ENCODE results near the gene CCDC82.

CCDC82 gene

DNA sequence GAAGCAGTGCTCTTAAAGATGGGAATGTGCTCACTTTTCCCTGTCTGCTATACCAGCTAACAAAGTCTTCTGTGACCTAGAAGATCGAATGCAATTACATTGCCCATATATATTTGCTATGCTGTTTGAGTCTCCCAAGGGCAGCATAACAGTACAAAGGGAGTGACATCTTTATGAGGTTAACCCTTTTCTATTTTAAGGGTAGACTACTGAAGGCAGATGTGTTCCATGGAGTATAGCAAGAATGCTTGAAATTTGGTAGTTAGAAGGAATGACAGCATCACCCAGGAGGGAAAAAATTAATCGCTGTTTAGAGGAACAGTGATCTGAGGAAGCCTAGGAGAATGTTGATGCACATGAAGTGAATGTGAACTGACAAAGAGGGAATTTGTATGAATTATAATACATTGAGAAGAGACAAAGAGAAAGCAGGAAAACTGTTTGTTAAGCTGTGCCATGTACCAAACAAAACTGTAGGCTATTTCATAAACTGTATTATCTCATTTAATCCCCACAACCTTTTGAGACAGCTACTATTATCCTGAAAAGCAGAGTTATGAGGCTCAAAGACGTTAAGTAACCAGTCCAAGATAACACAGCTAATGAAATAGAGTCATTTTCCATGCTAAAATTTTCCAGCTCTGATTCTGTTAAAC is 59.7 kb downstream of the CCDC82 start:
- no peak for DNase-seq (ENCODE audit: low read depth in 1 of 2, low spot score in 1 of 2)

DNA sequence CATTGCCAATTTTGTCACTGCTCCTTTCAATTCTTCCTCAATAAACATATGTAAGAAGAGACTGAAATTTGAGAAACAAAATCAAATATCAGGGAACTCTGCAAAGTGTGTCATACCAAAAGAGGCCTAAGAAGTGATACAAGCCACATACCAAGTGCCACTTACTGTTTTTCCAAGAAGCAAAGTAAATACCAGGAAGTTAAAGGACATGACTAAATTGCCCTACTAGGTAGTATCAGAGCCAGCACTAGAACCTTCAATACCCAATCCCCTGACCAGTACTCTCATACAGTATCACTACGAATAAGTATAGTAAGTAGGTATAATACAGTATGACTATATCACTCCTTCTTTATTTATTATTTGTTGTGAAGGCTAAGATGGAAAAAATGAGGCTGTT is 60.3 kb downstream of the CCDC82 start:
- DNase-seq (ENCODE audit: low read depth in 1 of 2, low spot score in 1 of 2), result no peak

DNA sequence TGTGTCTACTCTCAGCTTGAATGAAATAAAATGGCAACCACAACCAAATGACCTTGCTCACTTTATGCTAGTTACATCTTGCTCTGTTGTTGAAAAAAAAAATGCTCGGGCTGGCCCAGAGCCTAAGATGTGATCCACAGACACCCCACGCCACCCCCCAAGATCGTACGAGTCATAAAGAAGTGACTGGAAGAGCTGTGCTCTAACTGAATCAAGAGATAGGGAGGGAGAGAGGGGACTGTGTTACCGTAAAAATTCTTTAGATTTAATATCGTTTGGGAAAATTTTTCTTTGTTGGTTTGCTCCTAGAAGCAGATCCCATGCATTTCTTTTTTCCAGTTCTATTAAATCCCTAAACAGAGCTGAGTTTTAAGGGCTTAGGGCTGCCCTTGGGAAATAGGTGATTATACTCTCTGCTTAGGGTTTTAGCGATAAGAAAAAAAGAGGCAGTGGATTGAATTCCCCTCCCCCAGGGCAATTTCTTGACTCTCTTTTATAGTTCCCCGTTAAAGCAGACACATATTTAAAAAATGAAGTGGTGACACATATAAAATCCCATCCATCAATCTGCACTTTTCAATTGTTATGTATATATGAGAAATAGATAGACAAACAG is 61.2 kb downstream of the CCDC82 start:
- no peak for DNase-seq (ENCODE audit: low read depth in 1 of 2, low spot score in 1 of 2)

DNA sequence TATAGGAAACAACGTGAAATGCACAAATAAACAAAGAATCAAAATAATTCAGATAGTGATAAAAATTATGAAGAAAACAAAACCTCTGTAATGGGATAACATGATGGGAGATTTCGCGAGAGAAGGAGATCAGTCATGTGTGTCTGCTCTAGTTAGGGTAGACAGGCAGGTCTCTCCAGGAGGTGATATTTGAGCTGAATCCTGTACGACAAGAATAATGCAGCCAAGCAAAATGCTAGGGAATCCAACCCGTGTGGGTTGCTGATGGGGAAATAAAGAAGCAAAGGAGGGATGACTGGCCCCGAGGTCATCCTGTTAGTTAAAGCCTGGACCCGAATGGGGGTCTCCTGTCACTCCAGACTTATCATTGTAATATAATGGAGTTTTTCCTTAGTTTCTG is 62.8 kb downstream of the CCDC82 start:
- DNase-seq (ENCODE audit: low read depth in 1 of 2, low spot score in 1 of 2), result no peak

DNA sequence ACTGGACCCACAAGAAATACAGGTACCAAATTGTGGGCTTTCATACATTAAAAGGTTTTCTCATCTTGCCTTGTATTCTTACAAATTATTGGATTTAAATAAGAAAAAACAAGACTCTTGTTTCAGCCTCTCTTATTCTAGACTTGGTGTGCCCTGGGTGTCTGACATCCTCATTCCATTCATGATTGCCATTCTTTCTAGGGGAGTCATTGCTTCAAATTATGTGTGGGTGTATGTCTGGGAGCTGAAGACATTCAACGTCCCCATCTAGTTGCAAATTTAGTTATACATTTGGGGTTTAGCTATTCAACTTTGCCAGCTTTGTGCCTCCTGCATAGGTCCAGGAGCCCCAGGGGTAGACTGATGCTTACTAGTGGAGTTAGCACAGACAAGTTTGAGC is 64.8 kb downstream of the CCDC82 start:
- no peak for DNase-seq (ENCODE audit: low read depth in 1 of 2, low spot score in 1 of 2)

DNA sequence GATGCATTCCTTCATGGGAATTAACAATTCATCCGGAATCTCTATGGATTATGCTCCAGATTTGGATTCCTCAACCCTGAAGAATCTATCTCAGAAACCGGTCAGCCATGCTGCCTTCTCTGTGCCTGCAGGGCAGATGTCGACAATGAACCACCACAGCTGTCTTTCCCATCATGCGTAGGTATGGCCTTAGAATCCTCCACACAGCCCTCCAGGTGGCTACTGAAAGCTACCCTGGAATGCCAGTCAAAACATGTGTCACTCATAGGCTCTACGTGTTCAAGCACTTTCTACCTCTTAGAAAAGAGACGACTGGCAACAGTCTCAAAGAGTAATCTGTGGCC is 66.1 kb downstream of the CCDC82 start:
- no peak for DNase-seq (ENCODE audit: low read depth in 1 of 2, low spot score in 1 of 2)

DNA sequence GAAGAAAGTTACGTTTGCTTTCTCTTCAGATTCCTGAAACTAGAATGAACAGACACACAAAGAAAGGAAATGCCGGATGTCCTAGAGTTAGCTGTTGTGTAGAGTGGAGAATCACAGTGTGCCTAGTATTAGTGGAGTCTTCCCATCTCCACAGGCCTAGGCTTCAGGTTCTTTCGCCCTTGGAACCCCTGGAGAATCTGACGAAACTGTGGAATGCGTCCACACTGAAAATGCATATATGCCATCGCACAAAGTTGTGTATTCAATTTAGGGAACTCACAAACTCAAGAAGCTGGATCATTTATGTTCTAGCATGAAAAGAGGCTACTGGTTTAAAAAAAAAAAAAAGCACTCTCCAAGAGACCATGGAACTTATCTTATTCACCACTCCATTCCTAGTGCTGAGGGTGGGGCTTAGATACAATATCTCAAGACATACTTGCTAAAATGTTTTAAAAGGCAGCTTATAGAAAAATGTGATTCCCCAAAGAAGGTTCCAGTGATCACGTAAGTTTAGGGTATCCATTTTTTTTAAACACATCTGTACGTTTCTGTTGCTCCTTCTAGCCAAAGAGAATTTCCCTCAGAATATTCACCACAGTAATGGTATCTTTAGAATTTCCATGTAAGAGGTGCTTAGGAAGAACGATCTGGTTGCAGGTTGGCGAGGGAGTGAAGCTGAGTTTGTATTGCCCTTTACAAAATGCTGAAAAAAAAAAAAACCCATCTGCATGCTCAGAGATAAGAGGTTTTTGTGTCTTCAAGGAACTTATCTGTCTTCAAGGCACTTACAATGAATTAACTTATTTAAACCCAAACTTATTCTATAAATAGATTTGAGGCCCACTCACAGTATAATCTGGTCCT is 66.7 kb downstream of the CCDC82 start:
- no peak for DNase-seq (ENCODE audit: low read depth in 1 of 2, low spot score in 1 of 2)

DNA sequence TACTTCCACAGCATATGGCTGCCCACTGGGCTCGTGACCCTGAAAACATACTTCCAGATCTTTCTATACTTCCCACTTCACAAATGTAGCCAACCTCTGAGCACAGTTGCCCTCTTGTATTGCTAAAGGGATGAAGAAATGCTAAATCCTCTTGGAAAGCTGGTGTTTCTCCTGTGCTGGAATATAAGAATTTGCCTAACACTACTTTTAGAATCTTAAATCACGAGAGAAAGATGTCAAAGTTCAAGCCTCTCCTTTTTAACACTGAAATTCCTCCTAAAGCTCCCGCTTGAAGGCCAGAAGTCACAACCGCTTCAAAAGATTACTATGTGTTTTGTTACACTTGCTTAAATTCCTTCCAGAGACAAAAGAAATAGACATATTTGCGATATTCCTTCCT is 68.6 kb downstream of the CCDC82 start:
- DNase-seq (ENCODE audit: low read depth in 1 of 2, low spot score in 1 of 2), result no peak

DNA sequence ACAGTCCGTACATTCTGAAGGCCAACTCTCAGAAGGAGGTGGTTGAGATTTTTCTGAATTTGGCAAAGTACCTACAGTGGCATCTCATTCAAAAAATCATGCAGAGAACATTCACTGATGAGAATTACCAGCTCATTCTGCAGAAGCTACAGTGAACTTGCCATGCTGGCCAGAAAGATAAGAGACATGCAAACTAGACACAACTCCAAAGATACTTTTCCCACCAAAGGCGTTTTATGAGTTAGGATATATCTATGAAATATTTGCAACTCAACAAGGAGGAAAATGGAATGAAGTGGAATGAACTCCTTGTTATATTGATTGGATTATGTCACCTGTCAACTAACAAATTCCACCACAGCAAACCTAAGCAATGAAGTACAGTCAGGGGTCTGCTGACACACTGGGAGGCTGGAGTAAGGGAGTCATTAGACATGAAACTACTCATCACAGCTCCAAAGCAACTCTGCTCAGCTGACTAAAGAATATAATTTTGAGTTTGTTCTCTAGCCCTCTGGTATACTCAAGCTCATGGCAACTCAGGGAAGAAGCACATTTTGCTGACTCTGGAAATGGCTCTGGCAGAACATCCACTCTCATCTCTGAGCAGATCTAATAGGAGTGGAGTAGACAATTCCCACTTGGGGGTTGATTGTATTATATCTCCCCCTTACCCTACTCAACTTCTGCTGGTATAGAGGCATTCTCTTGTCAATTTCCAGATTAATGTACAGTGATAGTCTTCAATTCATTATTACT is 69.6 kb downstream of the CCDC82 start:
- no peak for DNase-seq (ENCODE audit: low read depth in 1 of 2, low spot score in 1 of 2)

DNA sequence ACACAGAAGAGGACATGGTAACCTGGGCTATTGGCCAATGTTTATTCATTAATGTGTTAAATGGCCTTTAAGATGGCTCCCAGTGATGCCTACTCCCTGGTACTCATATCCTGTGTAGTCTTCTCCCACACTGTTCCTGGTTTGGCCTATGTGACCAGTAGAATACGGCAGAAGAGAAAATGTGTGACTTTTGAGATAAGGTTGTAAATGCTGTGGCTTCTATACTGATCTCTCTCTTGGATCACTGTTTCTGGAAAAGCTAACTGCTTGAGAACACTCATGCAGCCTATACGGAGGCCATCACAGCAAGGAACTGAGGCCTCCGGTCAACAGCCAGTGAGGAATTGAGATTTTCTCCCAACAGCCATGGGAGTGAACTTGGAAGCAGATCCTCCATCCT is 70.9 kb downstream of the CCDC82 start:
- DNase-seq (ENCODE audit: low read depth in 1 of 2, low spot score in 1 of 2), result no peak

DNA sequence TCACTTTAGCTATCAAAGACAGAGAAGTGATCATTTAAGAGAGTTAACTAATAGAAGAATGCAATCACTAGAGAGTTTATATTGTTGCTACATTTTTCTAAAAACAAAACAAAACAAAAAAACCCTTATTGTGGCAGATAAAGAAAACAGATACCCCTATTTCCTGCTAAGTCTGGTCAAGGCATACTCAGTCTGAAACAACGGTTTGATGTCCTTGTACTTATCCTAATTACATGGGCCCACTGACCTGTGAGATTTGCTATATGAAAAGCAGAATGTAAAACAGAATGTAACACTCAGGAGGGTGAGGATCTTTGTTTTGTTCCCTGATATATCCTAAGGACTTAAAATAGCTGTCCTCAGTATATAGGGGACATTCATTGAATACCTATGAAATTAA is 71.3 kb downstream of the CCDC82 start:
- no peak for DNase-seq (ENCODE audit: low read depth in 1 of 2, low spot score in 1 of 2)

DNA sequence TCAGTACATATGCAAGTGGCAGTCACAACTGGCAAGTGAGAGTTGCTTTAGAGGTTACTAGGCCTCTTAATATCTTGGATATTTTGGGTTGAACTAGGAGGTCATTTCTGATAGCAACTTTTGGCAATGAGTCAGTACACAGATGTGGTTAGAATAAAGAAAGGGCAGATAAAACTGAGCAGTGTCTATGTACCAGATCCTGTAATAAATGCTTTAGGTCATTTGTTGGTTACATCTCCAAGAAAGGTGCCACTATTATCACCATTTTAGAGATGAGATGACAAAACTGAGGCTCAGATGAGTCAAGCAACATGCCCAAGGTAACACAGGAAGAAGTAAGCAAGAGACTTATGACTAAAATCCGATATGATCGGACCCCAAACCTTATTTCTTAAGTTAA is 71.7 kb downstream of the CCDC82 start:
- no peak for DNase-seq (ENCODE audit: low read depth in 1 of 2, low spot score in 1 of 2)

DNA sequence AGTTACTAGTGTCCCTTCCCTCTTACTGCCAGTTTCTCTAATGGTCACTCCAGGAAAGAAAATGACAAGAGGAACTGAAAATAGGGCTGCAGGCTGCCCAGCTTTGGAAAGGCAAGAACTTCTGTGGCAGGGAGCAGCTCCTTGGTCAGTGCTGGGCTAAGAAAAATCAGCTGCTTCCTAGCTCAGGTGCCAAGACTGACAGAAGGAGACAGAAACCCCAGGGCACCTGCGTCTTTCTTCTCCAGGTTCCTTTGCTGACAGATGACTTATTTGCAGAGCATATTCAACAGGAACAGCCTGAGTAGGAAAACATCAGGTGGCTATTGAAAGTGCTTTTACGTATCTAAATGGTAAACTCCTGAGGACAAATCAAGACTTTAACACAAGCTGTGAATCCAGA is 72.1 kb downstream of the CCDC82 start:
- DNase-seq (ENCODE audit: low read depth in 1 of 2, low spot score in 1 of 2), result no peak

DNA sequence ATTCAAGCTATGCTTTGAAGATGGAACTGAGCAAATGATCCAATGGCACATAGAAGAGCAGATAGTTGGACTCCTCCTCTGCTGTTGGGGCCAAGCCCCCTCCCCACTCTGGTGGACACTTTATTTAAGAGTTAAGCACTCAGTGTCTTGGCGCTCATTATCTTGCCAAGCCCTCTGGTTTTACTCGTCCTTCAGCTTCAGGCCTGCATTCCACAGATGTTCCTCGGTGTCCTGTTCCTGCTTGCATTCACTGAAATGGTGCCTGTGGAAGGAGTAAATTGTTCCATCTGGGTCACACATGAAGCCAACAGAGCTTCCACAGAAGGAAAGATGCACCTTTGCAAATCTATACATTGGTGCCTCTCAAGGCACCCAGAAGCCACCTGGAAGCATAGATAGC is 72.8 kb downstream of the CCDC82 start:
- no peak for DNase-seq (ENCODE audit: low read depth in 1 of 2, low spot score in 1 of 2)

DNA sequence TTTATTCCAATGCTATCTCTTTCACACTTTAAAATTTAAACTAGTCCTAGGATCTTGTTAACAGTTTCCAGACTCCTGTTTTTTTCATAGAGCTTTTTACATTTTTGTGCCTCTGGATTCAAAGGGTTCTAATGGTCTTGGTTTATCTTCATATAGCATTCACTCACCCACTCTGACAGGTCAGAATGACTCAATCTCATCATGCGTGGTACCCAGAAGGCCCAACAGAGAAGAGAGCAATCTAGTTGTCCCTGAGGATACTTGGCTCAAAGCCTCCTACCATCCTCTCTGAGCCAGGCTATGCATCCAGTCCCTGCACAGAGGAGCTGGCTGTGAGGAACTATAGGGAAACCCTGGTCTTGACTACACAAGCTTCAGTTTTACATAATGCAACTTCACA is 74.2 kb downstream of the CCDC82 start:
- no peak for DNase-seq (ENCODE audit: low read depth in 1 of 2, low spot score in 1 of 2)

DNA sequence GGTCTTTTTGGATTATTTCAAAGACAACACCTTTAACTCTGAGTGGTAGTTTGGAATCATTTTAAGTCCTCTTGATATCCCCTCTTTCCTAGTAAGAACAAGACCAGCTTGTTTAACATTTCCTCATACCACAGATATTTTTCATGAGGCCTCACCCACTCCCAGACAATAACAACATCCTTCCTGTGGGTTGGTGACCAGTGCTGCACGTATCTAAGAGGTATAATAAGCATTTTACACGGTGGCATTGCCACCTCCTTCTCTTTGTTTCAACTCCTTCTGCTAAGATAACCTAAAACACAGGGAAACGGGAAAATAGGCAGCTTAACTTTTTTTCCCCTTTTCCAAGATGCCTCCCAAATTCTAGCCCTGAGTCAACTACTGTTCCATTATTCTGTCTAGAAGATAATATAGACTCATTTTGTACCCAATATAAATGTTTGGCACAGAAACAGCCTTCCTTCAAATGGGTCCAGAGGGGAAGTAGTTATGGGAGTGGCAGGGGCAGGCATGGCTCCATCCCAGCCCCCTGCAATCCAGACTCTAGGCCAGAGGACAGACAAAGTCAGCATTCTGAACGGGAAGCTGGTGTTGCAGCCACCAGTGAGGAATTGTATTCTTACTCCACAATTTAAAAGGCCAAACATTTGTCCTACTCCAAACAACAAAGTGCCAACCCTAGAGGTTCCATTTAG is 75.2 kb downstream of the CCDC82 start:
- no peak for DNase-seq (ENCODE audit: low read depth in 1 of 2, low spot score in 1 of 2)

DNA sequence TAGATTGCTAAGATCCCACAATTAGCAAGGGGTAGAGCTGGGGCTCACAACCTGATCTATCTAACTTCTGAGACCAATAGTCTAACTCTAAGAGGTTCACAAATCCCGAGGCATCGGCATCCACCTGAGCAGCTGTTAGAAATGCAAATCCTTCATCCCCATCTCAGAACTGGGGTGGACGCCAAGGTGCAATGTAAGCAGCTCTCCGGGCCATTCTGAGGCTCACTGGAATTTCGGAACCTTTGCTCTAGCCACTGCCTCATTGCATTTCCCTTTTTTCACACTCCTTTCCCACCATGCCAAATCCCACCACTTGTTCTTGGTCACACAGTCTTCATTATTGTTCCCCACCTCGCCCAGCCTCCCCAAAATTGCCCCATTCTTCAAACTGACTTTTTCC is 76.5 kb downstream of the CCDC82 start:
- DNase-seq (ENCODE audit: low read depth in 1 of 2, low spot score in 1 of 2), result no peak

DNA sequence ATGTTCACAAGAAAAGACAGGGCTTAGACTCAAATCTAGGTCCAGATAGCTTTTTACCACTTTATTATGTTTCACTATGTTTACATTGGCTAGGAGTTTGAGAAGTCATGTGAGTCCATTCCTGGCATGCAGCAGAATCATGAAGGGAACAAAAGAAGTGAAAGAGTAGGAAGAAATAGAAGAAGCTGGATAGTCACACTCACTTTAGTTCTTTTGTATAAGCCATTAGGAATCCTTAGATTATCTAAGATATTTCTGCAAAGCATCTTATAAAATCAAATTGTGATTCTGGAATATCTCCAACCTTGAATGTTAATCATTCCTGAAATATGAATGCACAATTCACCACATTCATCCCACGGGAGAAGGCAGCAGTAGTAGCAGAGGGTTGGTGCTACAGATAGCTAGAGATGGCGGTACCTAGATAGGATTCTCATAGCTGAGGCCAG is 78.6 kb downstream of the CCDC82 start:
- no peak for DNase-seq (ENCODE audit: low read depth in 1 of 2, low spot score in 1 of 2)

DNA sequence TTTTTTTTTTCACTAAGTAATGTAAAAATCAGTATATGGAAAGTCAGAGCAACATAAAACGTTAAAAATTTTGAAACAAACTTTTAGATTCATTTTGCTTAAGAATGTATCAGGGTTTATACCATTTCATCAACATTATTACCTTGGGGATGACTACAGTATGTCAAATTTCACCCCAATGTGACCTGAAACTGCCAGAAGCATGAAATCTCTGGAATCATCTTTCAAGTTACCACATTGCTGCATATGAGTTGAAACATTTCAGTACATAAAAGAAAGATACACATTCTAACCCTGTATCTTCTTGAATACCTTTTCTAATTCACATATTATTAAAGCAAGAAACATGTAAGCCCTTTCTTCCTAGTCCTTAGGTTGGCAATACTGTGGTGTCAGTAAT is 79.5 kb downstream of the CCDC82 start:
- no peak for DNase-seq (ENCODE audit: low read depth in 1 of 2, low spot score in 1 of 2)

DNA sequence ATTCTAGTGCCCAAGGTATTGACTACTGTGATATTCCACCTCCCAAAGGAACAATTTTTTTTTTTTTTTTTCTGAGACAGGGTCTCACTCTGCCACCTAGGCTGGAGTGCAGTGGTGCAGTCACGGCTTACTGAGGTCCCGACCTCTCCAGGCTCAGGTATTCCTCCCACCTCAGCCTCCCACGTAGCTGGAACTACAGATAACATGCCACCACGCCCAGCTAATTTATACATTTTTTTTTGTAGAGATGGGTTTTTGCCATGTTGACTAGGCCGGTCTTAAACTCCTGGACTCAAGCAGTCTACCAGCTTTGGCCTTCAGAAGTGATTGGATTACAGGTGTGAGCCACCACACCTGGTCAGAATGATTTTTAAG is 80.1 kb downstream of the CCDC82 start:
- no peak for DNase-seq (ENCODE audit: low read depth in 1 of 2, low spot score in 1 of 2)

DNA sequence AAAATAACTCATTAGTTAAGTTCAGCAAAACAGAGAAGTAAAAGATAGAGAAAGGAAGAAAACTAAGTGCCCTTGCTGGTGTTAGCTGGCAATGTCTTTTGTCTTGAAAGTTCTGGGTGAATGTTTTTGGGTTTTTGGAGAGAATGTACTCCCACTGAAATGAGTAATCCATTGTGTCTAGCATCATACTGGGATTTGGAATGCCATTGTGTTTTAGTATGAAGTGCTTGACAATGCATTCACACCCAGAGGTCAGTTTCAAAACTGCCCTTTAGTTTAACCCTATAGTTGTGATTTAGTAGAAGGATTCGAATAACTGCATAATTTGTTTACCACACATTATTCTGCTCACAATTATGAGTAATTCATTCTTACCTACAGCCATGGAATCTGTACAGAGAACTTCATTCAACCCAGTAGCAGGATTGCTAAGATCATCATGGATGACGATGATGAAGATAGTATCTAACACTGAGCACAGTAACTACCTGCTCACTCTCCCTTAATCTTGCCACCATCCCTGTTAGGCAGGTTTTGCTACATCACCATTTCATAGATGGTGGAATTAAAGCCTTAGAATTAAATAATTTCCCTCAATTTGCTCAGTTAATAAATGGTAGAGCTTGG is 80.6 kb downstream of the CCDC82 start:
- no peak for DNase-seq (ENCODE audit: low read depth in 1 of 2, low spot score in 1 of 2)
